Kidney tubule cell (primary cell): ENCODE data around the gene SEPHS1.
"Not testable (repeated sequence)": the region's sequence is repeated elsewhere in the genome, so short reads cannot be mapped to it uniquely, and the experiment has no call there.

Experiments used
- DNase-seq: peaks from one replicate; pipeline ENCODE4 v3.0.0-alpha.2; 2018; ENCODE audit warnings: low spot score

The SEPHS1 gene

DNA sequence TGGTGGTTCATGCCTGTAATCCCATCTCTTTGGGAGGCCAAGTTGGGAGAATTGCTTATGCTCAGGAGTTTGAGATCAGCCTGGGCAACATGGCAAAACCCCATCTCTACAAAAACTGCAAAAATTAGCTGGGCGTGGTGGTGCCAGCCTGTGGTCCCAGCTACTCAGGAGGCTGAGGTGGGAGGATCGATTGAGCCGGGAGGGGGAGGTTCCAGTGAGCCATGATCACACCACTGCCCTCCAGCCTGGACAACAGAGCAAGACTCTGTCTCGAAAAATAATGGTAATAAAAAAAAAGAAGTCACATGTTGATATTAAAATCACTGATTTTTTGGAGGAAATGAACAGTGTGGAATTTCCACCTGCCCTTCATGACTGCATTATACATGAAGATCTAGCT, 64.0 kb downstream of the SEPHS1 start:
- DNase-seq = no peak

DNA sequence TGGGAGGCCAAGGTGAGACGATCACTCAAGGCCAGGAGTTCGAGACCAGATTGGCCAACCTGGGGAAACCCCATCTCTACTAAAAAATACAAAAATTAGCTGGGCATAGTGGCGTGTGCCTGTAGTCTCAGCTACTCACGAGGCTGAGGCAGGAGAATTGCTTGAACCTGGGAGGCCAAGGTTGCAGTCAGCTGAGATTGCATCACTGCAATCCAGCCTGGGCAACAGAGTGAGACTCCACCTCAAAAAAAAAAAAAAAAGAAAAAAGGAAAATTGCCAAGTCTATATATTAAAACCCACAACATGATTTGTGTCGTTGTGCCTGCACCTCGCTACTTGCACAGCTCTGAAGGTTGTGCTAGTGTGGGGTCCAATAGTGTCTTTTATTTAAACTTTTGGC, 65.7 kb downstream of the SEPHS1 start:
- DNase-seq = not testable (repeated sequence)

DNA sequence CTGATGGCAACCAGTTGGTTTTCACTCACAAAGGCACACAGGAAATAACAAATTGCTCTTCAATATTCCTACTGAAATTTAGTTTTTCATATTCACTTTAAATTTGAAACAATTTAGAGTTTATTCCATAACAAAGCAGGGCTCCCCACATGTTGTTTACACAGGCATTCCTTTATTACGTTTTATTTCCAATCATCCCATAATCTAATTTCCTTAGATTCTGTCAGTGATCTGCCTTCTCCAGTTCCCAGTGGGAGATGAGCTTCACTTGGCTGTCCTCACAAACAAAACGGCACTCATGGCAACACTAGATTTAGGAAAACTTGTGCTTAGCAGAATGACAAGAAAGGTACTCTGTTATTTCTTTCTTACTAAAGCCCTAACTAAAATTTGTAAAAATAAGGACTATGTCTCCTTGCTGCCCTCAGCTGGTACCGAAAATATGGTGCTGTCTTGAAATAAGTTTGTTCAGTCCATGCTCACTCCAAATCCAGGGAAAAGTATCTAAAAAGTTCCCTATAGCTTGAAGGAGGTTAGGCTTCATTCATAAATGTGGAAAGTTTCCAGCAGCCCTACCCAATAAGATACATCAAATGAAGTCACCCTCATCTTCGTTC, 71.2 kb downstream of the SEPHS1 start:
- DNase-seq = no peak

DNA sequence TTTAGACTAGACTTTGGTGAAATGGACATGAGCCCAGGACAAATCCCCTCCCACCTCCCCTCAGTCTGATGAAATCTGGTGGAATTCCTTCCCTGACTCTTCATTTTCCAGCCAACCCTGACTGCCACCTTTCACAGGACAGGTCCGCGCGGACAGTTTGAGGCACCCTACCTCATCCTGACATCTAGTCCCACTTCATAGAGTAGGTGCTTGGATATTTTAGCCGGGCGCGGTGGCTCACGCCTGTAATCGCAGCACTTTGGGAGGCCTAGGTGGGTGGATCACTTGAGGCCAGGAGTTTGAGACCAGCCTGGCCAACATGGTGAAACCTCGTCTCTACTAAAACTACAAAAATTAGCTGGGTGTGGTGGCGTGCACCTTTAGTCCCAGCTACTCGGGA, 71.9 kb downstream of the SEPHS1 start:
- not testable (repeated sequence) for DNase-seq

DNA sequence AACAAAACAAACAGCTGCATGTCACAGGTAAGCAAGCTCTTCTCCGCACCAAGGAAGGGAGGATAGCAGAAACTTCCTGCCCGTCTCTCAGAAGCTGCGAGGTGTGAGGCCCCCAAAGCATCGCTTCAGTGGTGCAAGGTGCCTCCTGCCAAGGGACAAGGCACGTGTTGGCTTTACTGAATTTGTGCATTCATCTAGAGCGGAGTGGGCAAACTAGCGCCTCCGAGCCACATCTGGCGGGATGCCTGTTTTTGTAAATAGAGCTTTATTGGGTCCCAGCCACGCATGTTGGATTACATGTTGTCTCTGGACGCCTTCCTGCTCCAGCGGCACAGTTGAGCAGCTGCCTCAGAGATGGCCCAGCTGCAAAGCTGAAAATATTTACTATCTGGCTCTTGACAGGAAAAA, 75.9 kb downstream of the SEPHS1 start:
- DNase-seq = no peak

DNA sequence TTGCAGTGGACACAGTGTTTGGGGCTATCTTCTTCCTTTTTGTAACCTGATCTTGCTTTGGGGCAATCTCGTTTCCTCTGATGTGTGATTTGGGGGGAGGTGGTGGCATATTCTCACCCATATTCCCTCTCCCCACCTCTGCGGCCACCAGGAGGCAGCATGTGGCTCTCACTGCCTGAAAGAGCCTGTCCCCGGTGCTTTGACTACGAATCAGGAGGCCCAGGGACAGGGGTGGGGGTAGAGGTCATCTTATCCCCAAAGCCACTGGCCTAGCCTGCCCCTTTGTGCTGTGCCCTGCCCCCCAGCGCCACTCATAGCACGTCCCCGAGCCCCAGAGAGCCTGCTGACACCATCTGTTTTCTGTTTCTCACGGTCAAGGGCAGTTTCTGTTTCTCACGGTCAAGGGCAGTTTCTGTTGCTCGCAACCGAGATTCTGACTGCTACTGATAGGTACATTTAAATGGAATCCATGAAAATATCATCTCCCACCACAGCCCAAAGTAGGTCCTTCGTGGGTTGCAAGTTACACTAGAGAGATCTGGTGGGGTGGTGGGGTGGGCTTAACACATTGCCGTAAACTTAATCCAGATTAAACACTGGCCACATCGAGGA, 76.4 kb downstream of the SEPHS1 start:
- peak; percentile 34 for DNase-seq

DNA sequence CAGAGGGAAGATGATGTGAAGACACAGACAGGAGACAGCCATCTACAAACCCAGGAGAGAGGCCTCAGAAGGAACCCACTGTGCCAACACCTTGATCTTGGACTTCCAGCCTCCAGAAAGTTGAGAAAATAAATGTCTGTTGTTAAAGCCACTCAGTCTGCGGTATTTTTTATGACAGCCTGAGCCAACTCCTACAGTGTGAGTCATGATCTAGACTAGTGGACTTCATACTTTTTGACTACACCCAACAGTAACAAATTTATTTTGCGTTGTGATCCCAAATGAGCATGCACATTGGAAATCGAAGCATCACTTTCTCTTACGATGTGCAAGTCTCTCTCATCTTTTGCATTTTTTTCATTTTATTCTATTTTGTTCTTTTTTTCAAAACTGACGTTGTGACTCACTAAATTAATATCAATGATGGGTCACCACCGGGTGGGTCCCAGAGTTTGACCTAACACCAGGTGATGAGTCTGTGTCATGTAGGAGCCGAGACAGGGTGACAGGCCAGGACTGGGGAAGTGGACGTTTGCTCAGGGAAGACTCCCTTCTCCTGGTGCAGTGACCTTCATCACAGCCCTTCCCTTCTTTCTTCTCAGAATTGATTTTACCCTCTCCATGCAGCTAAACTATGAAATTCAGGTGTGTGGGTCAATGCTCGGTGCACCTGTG, 77.1 kb downstream of the SEPHS1 start:
- no peak for DNase-seq

DNA sequence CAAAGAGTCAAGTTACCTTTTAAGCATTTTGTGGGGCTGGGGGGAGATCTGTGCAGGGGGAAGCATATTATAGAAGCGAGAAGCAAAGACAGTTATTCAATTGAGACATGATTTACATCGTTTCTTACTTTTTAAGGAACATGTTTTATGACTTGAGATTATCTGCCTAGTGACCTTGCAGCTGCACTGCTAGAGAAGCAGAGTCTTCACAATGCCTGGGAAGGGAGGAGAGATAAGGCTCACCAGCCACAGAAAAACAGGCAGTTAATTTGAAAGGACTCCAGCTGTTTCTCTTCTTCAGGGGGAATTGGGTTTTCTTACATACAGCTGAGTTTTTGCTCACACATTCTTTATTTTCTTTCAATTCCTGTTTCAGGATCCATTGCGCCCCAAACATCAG, 79.3 kb downstream of the SEPHS1 start:
- no peak for DNase-seq

DNA sequence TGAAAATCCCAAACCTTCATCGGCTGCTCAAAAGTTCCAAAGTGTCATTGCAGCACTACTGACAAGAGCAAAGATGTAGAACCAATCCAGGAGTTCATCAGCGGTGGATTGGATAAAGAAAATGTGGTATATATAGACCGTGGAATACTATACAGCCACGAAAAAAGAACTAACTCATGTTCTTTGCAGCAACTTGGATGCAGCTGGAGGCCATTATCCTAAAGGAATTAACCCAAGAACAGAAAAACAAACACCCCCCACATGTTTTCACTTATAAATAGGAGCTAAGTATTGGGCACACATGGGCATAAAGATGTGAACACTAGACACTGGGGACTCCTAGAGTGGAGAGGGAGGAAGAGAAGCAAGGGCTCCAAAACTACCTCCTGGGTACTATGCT, 79.8 kb downstream of the SEPHS1 start:
- no peak for DNase-seq
